ENCODE data around the gene LRRC36.

DNA sequence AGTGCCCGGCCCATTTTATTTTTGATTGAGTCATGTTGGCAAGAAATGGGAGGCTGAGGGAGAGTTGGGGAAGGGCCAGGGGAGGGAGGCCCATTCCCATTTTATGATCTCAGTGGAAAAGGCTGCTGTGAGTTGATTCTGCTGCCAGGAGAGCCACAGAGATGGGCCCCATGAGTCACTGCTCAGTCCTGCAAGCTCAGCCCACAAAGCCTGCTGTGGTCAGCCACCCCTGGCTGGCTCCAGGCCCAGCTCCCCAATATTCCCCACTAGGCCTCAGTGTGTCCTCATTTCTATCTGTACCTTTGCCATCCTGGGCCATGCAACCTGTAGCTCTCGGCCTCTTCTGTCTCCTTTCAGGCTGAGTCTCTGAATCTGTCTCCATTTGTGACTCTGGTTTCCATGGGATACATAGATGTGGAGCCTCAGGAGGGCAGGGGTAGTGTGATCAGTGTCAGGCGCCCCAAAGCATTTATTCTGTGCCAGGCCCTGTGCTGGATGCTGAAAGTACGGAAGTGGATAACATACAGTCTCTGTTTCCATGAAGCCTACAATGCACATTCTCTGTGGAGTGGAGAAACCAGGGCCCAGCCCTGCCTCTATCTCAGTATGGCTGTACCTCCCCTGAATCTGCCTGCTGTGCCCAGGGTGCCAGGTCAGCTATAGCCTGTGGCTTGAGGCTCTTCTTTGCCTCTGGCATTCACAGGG lies 49.2 kb upstream of the LRRC36 start:
- TF ChIP-seq EZH2 (IDR thresholded peaks at IDR 0.05; ENCODE audit: low read length, unreplicated experiment), result no peak
- TF ChIP-seq, protein P1, sequence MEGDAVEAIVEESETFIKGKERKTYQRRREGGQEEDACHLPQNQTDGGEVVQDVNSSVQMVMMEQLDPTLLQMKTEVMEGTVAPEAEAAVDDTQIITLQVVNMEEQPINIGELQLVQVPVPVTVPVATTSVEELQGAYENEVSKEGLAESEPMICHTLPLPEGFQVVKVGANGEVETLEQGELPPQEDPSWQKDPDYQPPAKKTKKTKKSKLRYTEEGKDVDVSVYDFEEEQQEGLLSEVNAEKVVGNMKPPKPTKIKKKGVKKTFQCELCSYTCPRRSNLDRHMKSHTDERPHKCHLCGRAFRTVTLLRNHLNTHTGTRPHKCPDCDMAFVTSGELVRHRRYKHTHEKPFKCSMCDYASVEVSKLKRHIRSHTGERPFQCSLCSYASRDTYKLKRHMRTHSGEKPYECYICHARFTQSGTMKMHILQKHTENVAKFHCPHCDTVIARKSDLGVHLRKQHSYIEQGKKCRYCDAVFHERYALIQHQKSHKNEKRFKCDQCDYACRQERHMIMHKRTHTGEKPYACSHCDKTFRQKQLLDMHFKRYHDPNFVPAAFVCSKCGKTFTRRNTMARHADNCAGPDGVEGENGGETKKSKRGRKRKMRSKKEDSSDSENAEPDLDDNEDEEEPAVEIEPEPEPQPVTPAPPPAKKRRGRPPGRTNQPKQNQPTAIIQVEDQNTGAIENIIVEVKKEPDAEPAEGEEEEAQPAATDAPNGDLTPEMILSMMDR (conservative IDR thresholded peaks at IDR 0.05; ENCODE audit: low read depth, low read length), result no peak
- no peak for TF ChIP-seq EZH2phosphoT487 (IDR thresholded peaks at IDR 0.05; ENCODE audit: borderline replicate concordance, low read length)

Data from PC-3 (cell line).